Renal cortical epithelial cell (primary cell): ENCODE measurements around the gene C20orf141. TPM values are rescaled to one million over a fixed set of nuclear protein-coding genes. Genes with fewer than 3 reads are reported as not detected.
"Not testable (repeated sequence)": the region's sequence is repeated elsewhere in the genome, so short reads cannot be mapped to it uniquely, and the experiment has no call there.

ENCODE experiments used
- DNase-seq: peaks from one replicate; pipeline ENCODE4 v3.0.0-alpha.2; 2011; ENCODE audit warnings: low read depth
- total RNA-seq: library from RNA; depleted of rRNA; stranded (reverse); fragments of >200 nt; gene quantifications from 2 replicates; pipeline ENCODE4 v1.2.3, GENCODE V29; 2014

Gene C20orf141
- total RNA-seq, 1 donor from 2014 or later, result not detected

GRCh38 chr20:2820084-2820895, 5.5 kb downstream of the C20orf141 start:
- DNase-seq, result no peak

GRCh38 chr20:2820896-2821869, 6.4 kb downstream of the C20orf141 start:
- no peak for DNase-seq

GRCh38 chr20:2822073-2822472, 7.3 kb downstream of the C20orf141 start:
- peak; percentile 38 for DNase-seq

GRCh38 chr20:2825761-2826160, 11.0 kb downstream of the C20orf141 start:
- DNase-seq, result no peak

GRCh38 chr20:2826655-2827054, 11.9 kb downstream of the C20orf141 start:
- DNase-seq, result no peak

GRCh38 chr20:2829376-2829775, 14.6 kb downstream of the C20orf141 start:
- DNase-seq, result no peak

GRCh38 chr20:2831206-2831605, 16.4 kb downstream of the C20orf141 start:
- not testable (repeated sequence) for DNase-seq

GRCh38 chr20:2833761-2834160, 19.0 kb downstream of the C20orf141 start:
- no peak for DNase-seq

GRCh38 chr20:2834401-2835110, 19.8 kb downstream of the C20orf141 start:
- DNase-seq, result no peak

- no peak for DNase-seq
Measured at GRCh38 chr20:2835331-2835796, 20.6 kb downstream of the C20orf141 start.

- no peak for DNase-seq
Measured at GRCh38 chr20:2836035-2836434, 21.2 kb downstream of the C20orf141 start.

GRCh38 chr20:2837221-2837960, 22.6 kb downstream of the C20orf141 start:
- no peak for DNase-seq

GRCh38 chr20:2838170-2838797, 23.5 kb downstream of the C20orf141 start:
- DNase-seq, result no peak

GRCh38 chr20:2838847-2839671, 24.3 kb downstream of the C20orf141 start:
- DNase-seq, result no peak

GRCh38 chr20:2839732-2840137, 24.9 kb downstream of the C20orf141 start:
- DNase-seq, result no peak

GRCh38 chr20:2840138-2840966, 25.6 kb downstream of the C20orf141 start, which contains the start of the genes PCED1A and VPS16:
Gene PCED1A, minus strand, starts transcription at chr20:2840655. Its CDS starts 743 bp downstream, at chr20:2839912.
Gene VPS16, plus strand, starts transcription at chr20:2840745. Its CDS starts 30 bp downstream, at chr20:2840775.
- DNase-seq, result peak; percentile 58

- peak; percentile 15 for DNase-seq
Measured at GRCh38 chr20:2840967-2841531, 26.3 kb downstream of the C20orf141 start.

GRCh38 chr20:2845607-2846006, 30.8 kb downstream of the C20orf141 start:
- no peak for DNase-seq
